PC-3 (cell line): ENCODE data around the gene VMA21. TPM values are rescaled to one million over a fixed set of nuclear protein-coding genes. Genes with fewer than 3 reads are reported as not detected.
A peak's percentile ranks its signal among the peaks of the same experiment; 100 is the strongest.

Experiments used
- ATAC-seq: fragments of 200-7000 bp; cut with Tn5 transposase; 2 replicates; pipeline ENCODE4 v1.9.1; 2020; ENCODE audit warnings: mild to moderate bottlenecking, moderate library complexity
- BruUV-seq: library from RNA; stranded (reverse); fragments of 400-500 nt; replicated peaks from 2 replicates; lab custom pipeline; 2021; lab: Mats Ljungman, UMichigan
- CTCF ChIA-PET: fragments of 300-600 bp; sonication (Branson Sonifier 250); formaldehyde crosslinking; loops from one replicate; lab custom pipeline; 2022; ENCODE audit warnings: antibody characterized with exemption; lab: Charles Lee
- POLR2A ChIA-PET: fragments of 300-600 bp; sonication (Branson Sonifier 250); formaldehyde crosslinking; loops from one replicate; lab custom pipeline; 2022; ENCODE audit warnings: antibody characterized with exemption; ENCODE audit not compliant: unreplicated experiment; lab: Charles Lee
- DNase-seq: peaks from one replicate; pipeline ENCODE4 v3.0.0-alpha.2; 2015
- H2AFZ ChIP-seq: fragments of 300-600 bp; sonication (generic); 2 replicates; pipeline ENCODE4 v1.6.0; 2016; ENCODE audit warnings: antibody characterized with exemption, low read length
- H3F3A ChIP-seq: fragments of 300-600 bp; sonication (generic); one replicate; pipeline ENCODE4 v1.6.0; 2017; ENCODE audit warnings: antibody characterized with exemption, low read length, control low read depth, mild to moderate bottlenecking; ENCODE audit not compliant: unreplicated experiment
- H3K27ac ChIP-seq: fragments of 300-600 bp; sonication (generic); 2 replicates; pipeline ENCODE4 v1.5.1; 2016; ENCODE audit warnings: mild to moderate bottlenecking, low read length
- H3K27me3 ChIP-seq: fragments of 300-600 bp; sonication (generic); 2 replicates; pipeline ENCODE4 v1.6.1; 2016; ENCODE audit warnings: low read length, mixed read lengths
- H3K36me3 ChIP-seq: fragments of 300-600 bp; sonication (generic); 2 replicates; pipeline ENCODE4 v1.6.1; 2016; ENCODE audit warnings: low read depth, mixed run types, low read length, mixed read lengths
- H3K4me1 ChIP-seq: fragments of 300-600 bp; sonication (generic); 2 replicates; pipeline ENCODE4 v1.5.1; 2016; ENCODE audit warnings: low read length; ENCODE audit not compliant: insufficient read depth
- H3K4me2 ChIP-seq: fragments of 300-600 bp; sonication (generic); 2 replicates; pipeline ENCODE4 v1.6.0; 2016; ENCODE audit warnings: low read length
- H3K4me3 ChIP-seq: fragments of 300-600 bp; sonication (generic); 2 replicates; pipeline ENCODE4 v1.5.1; 2016; ENCODE audit warnings: mild to moderate bottlenecking, low read length, mixed read lengths
- H3K79me2 ChIP-seq: fragments of 300-600 bp; sonication (generic); 2 replicates; pipeline ENCODE4 v1.6.1; 2017; ENCODE audit warnings: low read length, mixed read lengths
- H3K9ac ChIP-seq: fragments of 300-600 bp; sonication (generic); 2 replicates; pipeline ENCODE4 v1.6.0; 2016; ENCODE audit warnings: mild to moderate bottlenecking, low read length
- H3K9me2 ChIP-seq: fragments of 300-600 bp; sonication (generic); replicated peaks from 2 replicates; pipeline ENCODE4 v1.6.1; 2016; ENCODE audit warnings: mixed run types, low read length, mixed read lengths
- H3K9me3 ChIP-seq: fragments of 300-600 bp; sonication (generic); 2 replicates; pipeline ENCODE4 v1.6.1; 2016; ENCODE audit warnings: low read length, mixed read lengths
- H4K20me1 ChIP-seq: fragments of 300-600 bp; sonication (generic); 2 replicates; pipeline ENCODE4 v1.6.1; 2016; ENCODE audit warnings: low read length, mixed read lengths
- EZH2 ChIP-seq: fragments of 300-600 bp; sonication (generic); IDR thresholded peaks from one replicate; pipeline ENCODE4 v1.6.1; 2017; ENCODE audit warnings: antibody characterized with exemption, mild to moderate bottlenecking, low read length; ENCODE audit not compliant: unreplicated experiment
- EZH2phosphoT487 ChIP-seq: fragments of 300-600 bp; sonication (generic); IDR thresholded peaks from 2 replicates; pipeline ENCODE4 v1.6.1; 2018; ENCODE audit warnings: mild to moderate bottlenecking, antibody characterized with exemption, low read length, borderline replicate concordance
- intact Hi-C: fragments of 100-400 bp; cut with micrococcal nuclease; formaldehyde crosslinking; loops from 2 replicates; pipeline ENCODE4 v1.9.0; 2023
- total RNA-seq: library from RNA; depleted of rRNA; stranded (reverse); fragments of >200 nt; gene quantifications from 2 replicates; pipeline ENCODE4 v1.2.3, GENCODE V29; 2014
- TF ChIP-seq, protein P1 (sequence below): fragments of 300-600 bp; sonication (generic); conservative IDR thresholded peaks from 2 replicates; pipeline ENCODE4 v1.5.1; 2017; ENCODE audit warnings: antibody characterized with exemption, low read depth, mild to moderate bottlenecking, low read length

VMA21 gene
- total RNA-seq, 1 experiment from 2014 or later: 51.4 TPM

DNA sequence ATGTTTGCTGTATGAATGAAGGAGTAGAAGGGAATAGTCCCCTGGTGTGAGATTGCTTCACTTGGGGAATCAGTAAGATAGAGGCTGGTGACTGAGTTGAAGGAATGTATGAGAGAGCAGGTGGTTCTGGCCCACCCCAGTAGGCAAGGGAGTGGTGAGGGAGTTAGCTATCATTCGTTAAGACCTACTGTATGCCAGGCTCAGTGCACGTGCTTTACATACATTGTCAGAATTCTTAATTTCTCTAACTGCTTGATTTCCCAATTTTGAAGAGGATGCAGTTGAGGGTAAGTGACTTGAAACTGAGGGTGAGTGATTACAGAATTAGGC, 700 bp downstream of the VMA21 start:
- H3K4me2 ChIP-seq: peak overlapping the region; percentile 87
- 0 out of 2 replicates have a peak overlapping the region, but pooled peaks have one; percentile 33 for H3K27ac ChIP-seq
- POLR2A ChIA-PET: interaction anchor here (0.7 kb wide), 1 partner anchor 624 kb away, joined by 3 read pairs; no protein-coding TSS in a partner anchor
- H3K9ac ChIP-seq: peak overlapping the region; percentile 96
- CTCF ChIA-PET: no interaction called here
- no peaks in the 10 kb centered on the region for H3K9me2 ChIP-seq
- peak; percentile 7 for DNase-seq
- peaks cover 21% of the 10 kb centered on the region for H3K4me1 ChIP-seq
- no peaks in the 10 kb centered on the region for H3K9me3 ChIP-seq
- peak; percentile 14 for ATAC-seq
- no peaks in the 10 kb centered on the region for H3K27me3 ChIP-seq
- no peak for TF ChIP-seq EZH2
- no peak for TF ChIP-seq EZH2phosphoT487
- TF ChIP-seq, protein P1, sequence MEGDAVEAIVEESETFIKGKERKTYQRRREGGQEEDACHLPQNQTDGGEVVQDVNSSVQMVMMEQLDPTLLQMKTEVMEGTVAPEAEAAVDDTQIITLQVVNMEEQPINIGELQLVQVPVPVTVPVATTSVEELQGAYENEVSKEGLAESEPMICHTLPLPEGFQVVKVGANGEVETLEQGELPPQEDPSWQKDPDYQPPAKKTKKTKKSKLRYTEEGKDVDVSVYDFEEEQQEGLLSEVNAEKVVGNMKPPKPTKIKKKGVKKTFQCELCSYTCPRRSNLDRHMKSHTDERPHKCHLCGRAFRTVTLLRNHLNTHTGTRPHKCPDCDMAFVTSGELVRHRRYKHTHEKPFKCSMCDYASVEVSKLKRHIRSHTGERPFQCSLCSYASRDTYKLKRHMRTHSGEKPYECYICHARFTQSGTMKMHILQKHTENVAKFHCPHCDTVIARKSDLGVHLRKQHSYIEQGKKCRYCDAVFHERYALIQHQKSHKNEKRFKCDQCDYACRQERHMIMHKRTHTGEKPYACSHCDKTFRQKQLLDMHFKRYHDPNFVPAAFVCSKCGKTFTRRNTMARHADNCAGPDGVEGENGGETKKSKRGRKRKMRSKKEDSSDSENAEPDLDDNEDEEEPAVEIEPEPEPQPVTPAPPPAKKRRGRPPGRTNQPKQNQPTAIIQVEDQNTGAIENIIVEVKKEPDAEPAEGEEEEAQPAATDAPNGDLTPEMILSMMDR: no peak
- H3F3A ChIP-seq: no peaks in the 10 kb centered on the region
- no peaks in the 10 kb centered on the region for H3K36me3 ChIP-seq
- H3K4me3 ChIP-seq: peak overlapping the region; percentile 78
- peaks cover 27% of the 10 kb centered on the region for H4K20me1 ChIP-seq
- intact Hi-C loops: no loop called here
- BruUV-seq: TSS peak; percentile 35
- peaks cover 62% of the 10 kb centered on the region for H3K79me2 ChIP-seq
- H2AFZ ChIP-seq: peak overlapping the region; percentile 80

DNA sequence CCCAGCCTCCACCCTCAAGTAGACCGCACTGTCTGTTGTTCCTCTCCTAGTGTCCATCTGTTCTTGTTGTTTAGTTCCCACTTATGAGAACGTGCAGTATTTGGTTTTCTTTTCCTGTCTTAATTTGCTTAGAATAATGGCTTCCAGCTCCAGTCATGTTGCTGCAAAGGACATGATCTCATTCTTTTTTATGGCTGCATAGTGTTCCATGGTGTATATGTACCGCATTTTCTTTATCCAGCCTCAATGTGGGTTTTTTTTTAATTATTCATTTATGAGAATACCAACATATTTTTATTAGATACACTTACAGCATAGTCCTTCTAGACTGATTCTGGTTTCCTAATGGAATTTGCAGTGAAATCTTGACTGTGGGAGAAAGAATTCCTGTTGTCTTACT, 1.3 kb downstream of the VMA21 start:
- TF ChIP-seq EZH2: no peak
- TF ChIP-seq, protein P1: no peak
- TF ChIP-seq EZH2phosphoT487: no peak
- CTCF ChIA-PET: no interaction called here
- ATAC-seq (no peak), DNase-seq (no peak)
- no TSS peak for BruUV-seq
- peak overlapping the region; percentile 78 for H3K4me3 ChIP-seq
- intact Hi-C loops: no loop called here
- H3K27me3 ChIP-seq: no peaks in the 10 kb centered on the region
- POLR2A ChIA-PET: no interaction called here
- H3K9me3 ChIP-seq: no peaks in the 10 kb centered on the region
- H3F3A ChIP-seq: no peaks in the 10 kb centered on the region
- no peak overlapping the region for H2AFZ ChIP-seq
- peak overlapping the region; percentile 87 for H3K4me2 ChIP-seq
- H3K9me2 ChIP-seq: no peaks in the 10 kb centered on the region
- H3K79me2 ChIP-seq: peaks cover 68% of the 10 kb centered on the region
- H4K20me1 ChIP-seq: peaks cover 29% of the 10 kb centered on the region
- no peak overlapping the region for H3K27ac ChIP-seq
- no peaks in the 10 kb centered on the region; the same call in 1 of the 2 replicates for H3K36me3 ChIP-seq
- peaks cover 21% of the 10 kb centered on the region for H3K4me1 ChIP-seq
- H3K9ac ChIP-seq: peak overlapping the region; percentile 96; the same call in 1 of the 2 replicates

DNA sequence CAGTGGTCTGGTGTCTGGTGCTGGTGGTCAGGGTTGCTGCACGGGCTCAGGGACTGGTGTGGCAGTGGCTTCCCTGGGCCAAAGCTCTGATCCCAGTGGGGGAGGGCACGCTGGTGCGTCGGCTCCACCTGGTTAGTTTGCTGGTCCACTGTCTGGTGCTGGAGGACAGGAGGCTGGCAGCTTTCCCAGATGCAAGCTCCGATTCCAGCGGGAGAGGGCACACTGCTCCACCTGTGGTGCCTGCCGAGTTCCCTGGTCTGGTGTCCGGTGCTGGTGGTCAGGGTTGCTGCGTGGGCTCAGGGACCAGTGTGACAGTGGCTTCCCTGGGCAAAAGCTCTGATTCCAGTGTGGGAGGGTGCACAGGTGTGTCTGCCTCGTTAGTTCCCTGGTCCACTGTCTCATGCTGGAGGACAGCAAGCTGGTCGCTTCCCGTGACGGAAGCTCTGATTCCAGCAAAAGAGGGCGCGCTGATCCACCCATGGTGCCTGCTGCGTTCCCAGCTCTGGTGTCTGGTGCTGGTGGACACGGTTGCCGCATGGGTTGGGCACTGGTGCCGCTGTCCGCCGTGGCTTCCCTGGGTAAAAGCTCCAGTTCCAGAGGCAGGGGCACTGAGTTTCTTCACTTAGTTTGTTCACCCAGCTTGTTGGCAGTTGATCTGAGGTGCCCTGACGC, 5.8 kb downstream of the VMA21 start:
- H3K4me3 ChIP-seq: no peak overlapping the region
- no TSS peak for BruUV-seq
- POLR2A ChIA-PET: no interaction called here
- H4K20me1 ChIP-seq: peaks cover 29% of the 10 kb centered on the region
- peaks cover 61% of the 10 kb centered on the region for H3K79me2 ChIP-seq
- no peak overlapping the region for H2AFZ ChIP-seq
- intact Hi-C loops: no loop called here
- H3K9ac ChIP-seq: no peak overlapping the region
- CTCF ChIA-PET: no interaction called here
- no peak for ATAC-seq
- H3K27me3 ChIP-seq: no peaks in the 10 kb centered on the region
- DNase-seq: no peak
- H3K27ac ChIP-seq: no peak overlapping the region
- H3F3A ChIP-seq: no peaks in the 10 kb centered on the region
- peaks cover 14% of the 10 kb centered on the region; the same call in 1 of the 2 replicates for H3K4me1 ChIP-seq
- H3K4me2 ChIP-seq: no peak overlapping the region
- H3K9me2 ChIP-seq: no peaks in the 10 kb centered on the region
- H3K36me3 ChIP-seq: peaks cover 9% of the 10 kb centered on the region
- TF ChIP-seq, protein P1: no peak
- no peaks in the 10 kb centered on the region for H3K9me3 ChIP-seq
